ENCODE measurements around the gene SENP2. TPM values are rescaled to one million over a fixed set of nuclear protein-coding genes. Genes with fewer than 3 reads are reported as not detected.

SENP2 gene
- total and polyA plus RNA-seq, 9 donors: 16.0 to 51.6 (median 43.5) TPM

- Histone ChIP-seq H3K27me3 (no peaks in the 10 kb centered on the region), H3K9me3 (no peaks in the 10 kb centered on the region), H3K36me3 (no peaks in the 10 kb centered on the region), H3K4me1 (ENCODE audit: insufficient read depth) (peaks cover 4% of the 10 kb centered on the region), H3K27ac (no peak overlapping the region), H3K4me3 (no peak overlapping the region)
- no peak for DNase-seq
- intact Hi-C loops (cut with DNase I): no loop called here
- WGBS, 3 donors: 71 to 84% (median 78%) methylated on average over 1 of the region's 1 CpG
- TF ChIP-seq CTCF (IDR thresholded peaks at IDR 0.05): no peak
- TF ChIP-seq EP300 (IDR thresholded peaks at IDR 0.05): no peak
- no peak for TF ChIP-seq POLR2A (IDR thresholded peaks at IDR 0.05)
Observed at GRCh38 chr3:185625784-185626183, 39.7 kb downstream of the SENP2 start.

GRCh38 chr3:185629554-185630181, 43.6 kb downstream of the SENP2 start:
- Histone ChIP-seq H3K4me1 (ENCODE audit: insufficient read depth) (peaks cover 4% of the 10 kb centered on the region), H3K27me3 (no peaks in the 10 kb centered on the region), H3K27ac (peak overlapping the region in 1 of 2 donors; percentile 6), H3K4me3 (no peak overlapping the region), H3K36me3 (no peaks in the 10 kb centered on the region), H3K9me3 (no peaks in the 10 kb centered on the region)
- 60 to 70% (median 63%) methylated on average over 4 of the region's 4 CpGs for WGBS, 3 donors
- intact Hi-C loops (cut with DNase I): no loop called here
- TF ChIP-seq EP300 (IDR thresholded peaks at IDR 0.05): no peak
- DNase-seq: no peak

GRCh38 chr3:185630182-185630622, 44.1 kb downstream of the SENP2 start:
- TF ChIP-seq EP300 (IDR thresholded peaks at IDR 0.05) (no peak), CTCF (IDR thresholded peaks at IDR 0.05) (no peak), POLR2A (IDR thresholded peaks at IDR 0.05) (no peak)
- Histone ChIP-seq H3K4me1 (ENCODE audit: insufficient read depth) (peaks cover 4% of the 10 kb centered on the region), H3K9me3 (no peaks in the 10 kb centered on the region), H3K4me3 (no peak overlapping the region), H3K27me3 (no peaks in the 10 kb centered on the region), H3K27ac (peak overlapping the region in 1 of 2 donors; percentile 6), H3K36me3 (no peaks in the 10 kb centered on the region)
- intact Hi-C loops (cut with DNase I): no loop called here
- DNase-seq: peak; percentile 37 to 63 (median 48)
- WGBS, 3 donors: 17 to 36% (median 28%) methylated on average over 6 of the region's 6 CpGs

GRCh38 chr3:185631108-185631507, 45.0 kb downstream of the SENP2 start:
- no peak for DNase-seq
- no peak overlapping the region for H3K4me3 ChIP-seq
- no peak for TF ChIP-seq CTCF (IDR thresholded peaks at IDR 0.05)
- no peak for TF ChIP-seq EP300 (IDR thresholded peaks at IDR 0.05)
- no peak for TF ChIP-seq POLR2A (IDR thresholded peaks at IDR 0.05)
- H3K4me1 ChIP-seq (ENCODE audit: insufficient read depth): peaks cover 4% of the 10 kb centered on the region
- WGBS, 3 donors: 68 to 77% (median 76%) methylated on average over 4 of the region's 4 CpGs
- H3K27ac ChIP-seq: no peak overlapping the region
- no peaks in the 10 kb centered on the region for H3K9me3 ChIP-seq
- no peaks in the 10 kb centered on the region for H3K36me3 ChIP-seq
- no peaks in the 10 kb centered on the region for H3K27me3 ChIP-seq
- intact Hi-C loops (cut with DNase I): no loop called here

- peak in 2 of 5 donors; percentile 33 to 41 for DNase-seq
- intact Hi-C loops (cut with DNase I): no loop called here
- no peaks in the 10 kb centered on the region for H3K9me3 ChIP-seq
- peaks cover 4% of the 10 kb centered on the region for H3K4me1 ChIP-seq (ENCODE audit: insufficient read depth)
- H3K4me3 ChIP-seq: no peak overlapping the region
- H3K36me3 ChIP-seq: no peaks in the 10 kb centered on the region
- WGBS, 3 donors: 84 to 88% (median 88%) methylated on average over 6 of the region's 7 CpGs
- TF ChIP-seq POLR2A (IDR thresholded peaks at IDR 0.05) (no peak), CTCF (IDR thresholded peaks at IDR 0.05) (no peak), EP300 (IDR thresholded peaks at IDR 0.05) (no peak)
- H3K27me3 ChIP-seq: no peaks in the 10 kb centered on the region
- H3K27ac ChIP-seq: no peak overlapping the region
Observed at GRCh38 chr3:185631508-185632206, 45.6 kb downstream of the SENP2 start.
